GM12875 (cell line): ENCODE measurements around the gene ATP6V0D1.
A peak's percentile ranks its signal among the peaks of the same experiment; 100 is the strongest.
"Not testable (repeated sequence)": the region's sequence is repeated elsewhere in the genome, so short reads cannot be mapped to it uniquely, and the experiment has no call there.

ENCODE experiments used
- H3K4me3 ChIP-seq: one replicate; pipeline ENCODE4 v1.5.1; 2011; ENCODE audit warnings: low read depth, low read length, control low read depth
- CTCF ChIP-seq: IDR thresholded peaks from 2 replicates; pipeline ENCODE4 v1.5.1; 2011; ENCODE audit warnings: low read depth, mild to moderate bottlenecking, control low read depth, inconsistent platforms, low read length, moderate library complexity, borderline replicate concordance; ENCODE audit not compliant: insufficient read depth

ATP6V0D1 gene

GRCh38 chr16:67419931-67420330 lies 61.0 kb downstream of the ATP6V0D1 start:
- H3K4me3 ChIP-seq = no peak overlapping the region
- no peak for TF ChIP-seq CTCF

GRCh38 chr16:67419502-67419901 lies 61.5 kb downstream of the ATP6V0D1 start:
- no peak overlapping the region for H3K4me3 ChIP-seq
- TF ChIP-seq CTCF = no peak

- no peak for TF ChIP-seq CTCF
- H3K4me3 ChIP-seq = no peak overlapping the region
These were observed 63.5 kb downstream of the ATP6V0D1 start for GRCh38 chr16:67417333-67418061.

- H3K4me3 ChIP-seq = peak within 1 kb of the TSS; percentile 61
- peak; percentile 71 for TF ChIP-seq CTCF
These were observed 64.8 kb downstream of the ATP6V0D1 start, which contains the start of gene ZDHHC1 for GRCh38 chr16:67415872-67416793. TSS of gene ZDHHC1 (minus strand) at chr16:67416477. CDS start at chr16:67407775, 8,702 bp downstream.

GRCh38 chr16:67415421-67415820 lies 65.5 kb downstream of the ATP6V0D1 start:
- not testable (repeated sequence) for H3K4me3 ChIP-seq

- no peak for TF ChIP-seq CTCF
- H3K4me3 ChIP-seq = no peak overlapping the region
These were observed 66.7 kb downstream of the ATP6V0D1 start for GRCh38 chr16:67413978-67414911.

- TF ChIP-seq CTCF = no peak
- no peak overlapping the region for H3K4me3 ChIP-seq
These were observed 68.7 kb downstream of the ATP6V0D1 start for GRCh38 chr16:67412294-67412693.
